ENCODE results near the gene PIK3CA. TPM values are rescaled to one million over a fixed set of nuclear protein-coding genes. Genes with fewer than 3 reads are reported as not detected.
"Not testable (repeated sequence)": the region's sequence is repeated elsewhere in the genome, so short reads cannot be mapped to it uniquely, and the experiment has no call there.

The PIK3CA gene
- total RNA-seq, 1 donor = 34.7 TPM

DNA sequence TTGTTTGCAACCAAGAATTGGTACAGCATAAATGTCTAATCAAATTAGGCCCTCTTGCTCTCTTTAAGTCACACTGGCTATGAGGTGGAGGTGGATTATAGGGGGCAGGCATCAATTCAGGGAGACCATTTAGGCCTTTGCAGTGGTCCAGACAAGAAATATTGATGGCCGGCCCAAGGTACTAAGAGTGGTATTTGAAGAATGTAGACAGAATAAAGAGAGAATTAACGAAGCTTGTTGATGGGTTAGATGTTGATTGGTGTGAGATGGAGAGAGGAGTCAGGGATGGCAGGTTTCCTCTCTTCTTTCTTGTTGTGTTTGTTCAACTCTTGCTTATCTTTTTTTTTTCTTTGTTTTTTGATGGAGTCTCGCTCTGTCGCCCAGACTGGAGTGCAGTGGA, 48.5 kb downstream of the PIK3CA start:
- H3K36me3 ChIP-seq (ENCODE audit: insufficient read depth, low read length) = peaks cover 5% of the 10 kb centered on the region
- H3K79me2 ChIP-seq (ENCODE audit: insufficient read depth, low read length) = peaks cover 48% of the 10 kb centered on the region
- no peak overlapping the region for H3K4me2 ChIP-seq (ENCODE audit: insufficient read depth, low read length)
- H4K20me1 ChIP-seq (ENCODE audit: insufficient read depth, low read length) = peaks cover 11% of the 10 kb centered on the region
- H3K9me3 ChIP-seq (ENCODE audit: low read depth, low read length) = no peaks in the 10 kb centered on the region
- H3K27me3 ChIP-seq (ENCODE audit: insufficient read depth, low read length) = no peaks in the 10 kb centered on the region
- TF ChIP-seq, protein P1, sequence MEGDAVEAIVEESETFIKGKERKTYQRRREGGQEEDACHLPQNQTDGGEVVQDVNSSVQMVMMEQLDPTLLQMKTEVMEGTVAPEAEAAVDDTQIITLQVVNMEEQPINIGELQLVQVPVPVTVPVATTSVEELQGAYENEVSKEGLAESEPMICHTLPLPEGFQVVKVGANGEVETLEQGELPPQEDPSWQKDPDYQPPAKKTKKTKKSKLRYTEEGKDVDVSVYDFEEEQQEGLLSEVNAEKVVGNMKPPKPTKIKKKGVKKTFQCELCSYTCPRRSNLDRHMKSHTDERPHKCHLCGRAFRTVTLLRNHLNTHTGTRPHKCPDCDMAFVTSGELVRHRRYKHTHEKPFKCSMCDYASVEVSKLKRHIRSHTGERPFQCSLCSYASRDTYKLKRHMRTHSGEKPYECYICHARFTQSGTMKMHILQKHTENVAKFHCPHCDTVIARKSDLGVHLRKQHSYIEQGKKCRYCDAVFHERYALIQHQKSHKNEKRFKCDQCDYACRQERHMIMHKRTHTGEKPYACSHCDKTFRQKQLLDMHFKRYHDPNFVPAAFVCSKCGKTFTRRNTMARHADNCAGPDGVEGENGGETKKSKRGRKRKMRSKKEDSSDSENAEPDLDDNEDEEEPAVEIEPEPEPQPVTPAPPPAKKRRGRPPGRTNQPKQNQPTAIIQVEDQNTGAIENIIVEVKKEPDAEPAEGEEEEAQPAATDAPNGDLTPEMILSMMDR (IDR thresholded peaks at IDR 0.05; ENCODE audit: extremely low read depth, low read depth, low read length) = no peak
- no peak overlapping the region for H2AFZ ChIP-seq (ENCODE audit: low read length)
- no peak overlapping the region for H3K27ac ChIP-seq (ENCODE audit: low read depth, low read length)
- no peak for DNase-seq (ENCODE audit: insufficient read length, low spot score, missing footprints)
- H3K4me3 ChIP-seq (ENCODE audit: insufficient read depth, low read length) = no peak overlapping the region
- H3K4me1 ChIP-seq (ENCODE audit: insufficient read depth, low read length) = peaks cover 13% of the 10 kb centered on the region

DNA sequence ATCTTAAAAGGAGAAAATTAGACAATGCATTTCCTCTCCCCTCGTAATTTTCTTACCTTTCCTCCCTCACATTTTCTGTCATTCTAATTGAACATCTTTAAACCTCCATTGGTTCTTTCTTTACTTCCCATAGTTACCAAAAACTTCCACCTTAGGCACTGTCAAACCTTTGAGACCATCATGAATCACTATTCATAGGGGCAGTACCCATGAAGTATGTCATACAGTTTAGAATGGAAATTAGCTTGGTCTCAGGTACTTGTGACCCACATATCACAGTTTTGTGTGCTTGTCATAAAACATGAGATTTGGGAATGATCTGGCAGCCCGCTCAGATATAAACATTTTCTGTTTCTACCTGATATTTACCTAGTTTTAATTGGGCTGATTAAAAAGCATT, 52.6 kb downstream of the PIK3CA start:
- Histone ChIP-seq H3K4me3 (ENCODE audit: insufficient read depth, low read length) (no peak overlapping the region), H4K20me1 (ENCODE audit: insufficient read depth, low read length) (peaks cover 5% of the 10 kb centered on the region), H3K36me3 (ENCODE audit: insufficient read depth, low read length) (peaks cover 10% of the 10 kb centered on the region), H3K4me2 (ENCODE audit: insufficient read depth, low read length) (no peak overlapping the region), H3K9me3 (ENCODE audit: low read depth, low read length) (no peaks in the 10 kb centered on the region), H3K79me2 (ENCODE audit: insufficient read depth, low read length) (peaks cover 19% of the 10 kb centered on the region), H3K27ac (ENCODE audit: low read depth, low read length) (no peak overlapping the region), H3K4me1 (ENCODE audit: insufficient read depth, low read length) (peaks cover 10% of the 10 kb centered on the region), H3K27me3 (ENCODE audit: insufficient read depth, low read length) (no peaks in the 10 kb centered on the region), H2AFZ (ENCODE audit: low read length) (no peak overlapping the region)
- no peak for DNase-seq (ENCODE audit: insufficient read length, low spot score, missing footprints)
- TF ChIP-seq, protein P1 (IDR thresholded peaks at IDR 0.05; ENCODE audit: extremely low read depth, low read depth, low read length) = no peak

DNA sequence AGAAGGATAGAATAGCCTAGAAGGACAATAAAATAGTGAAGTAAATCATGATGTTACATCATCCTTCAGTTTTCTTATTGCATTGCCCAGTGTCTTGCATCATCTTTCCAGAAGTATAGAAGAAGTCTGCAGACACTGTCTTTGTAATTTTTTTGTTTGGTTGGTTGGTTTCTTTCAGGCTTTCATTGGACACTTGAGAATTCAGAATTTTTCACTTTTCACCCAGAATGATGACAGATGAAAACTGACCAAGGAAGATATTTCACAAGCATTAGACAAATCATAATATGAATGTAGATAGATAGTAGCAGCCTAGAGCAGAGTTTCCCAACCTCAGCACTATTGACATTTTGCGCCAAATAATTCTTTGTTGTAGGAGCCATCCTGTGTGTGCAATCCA, 67.4 kb downstream of the PIK3CA start:
- not testable (repeated sequence) for H3K4me1 ChIP-seq (ENCODE audit: insufficient read depth, low read length); H3K4me3 ChIP-seq (ENCODE audit: insufficient read depth, low read length); H3K79me2 ChIP-seq (ENCODE audit: insufficient read depth, low read length); H3K27me3 ChIP-seq (ENCODE audit: insufficient read depth, low read length); H4K20me1 ChIP-seq (ENCODE audit: insufficient read depth, low read length); H3K9me3 ChIP-seq (ENCODE audit: low read depth, low read length); H2AFZ ChIP-seq (ENCODE audit: low read length); H3K4me2 ChIP-seq (ENCODE audit: insufficient read depth, low read length); H3K27ac ChIP-seq (ENCODE audit: low read depth, low read length); DNase-seq (ENCODE audit: insufficient read length, low spot score, missing footprints); H3K36me3 ChIP-seq (ENCODE audit: insufficient read depth, low read length)

DNA sequence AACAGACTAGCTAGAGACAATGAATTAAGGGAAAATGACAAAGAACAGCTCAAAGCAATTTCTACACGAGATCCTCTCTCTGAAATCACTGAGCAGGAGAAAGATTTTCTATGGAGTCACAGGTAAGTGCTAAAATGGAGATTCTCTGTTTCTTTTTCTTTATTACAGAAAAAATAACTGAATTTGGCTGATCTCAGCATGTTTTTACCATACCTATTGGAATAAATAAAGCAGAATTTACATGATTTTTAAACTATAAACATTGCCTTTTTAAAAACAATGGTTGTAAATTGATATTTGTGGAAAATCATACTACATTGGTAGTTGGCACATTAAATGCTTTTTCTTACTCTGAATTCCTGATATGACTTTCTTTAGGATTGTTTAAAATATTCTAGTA, 70.1 kb downstream of the PIK3CA start:
- H4K20me1 ChIP-seq (ENCODE audit: insufficient read depth, low read length); H2AFZ ChIP-seq (ENCODE audit: low read length); H3K27ac ChIP-seq (ENCODE audit: low read depth, low read length); DNase-seq (ENCODE audit: insufficient read length, low spot score, missing footprints); H3K4me1 ChIP-seq (ENCODE audit: insufficient read depth, low read length); H3K79me2 ChIP-seq (ENCODE audit: insufficient read depth, low read length); H3K4me3 ChIP-seq (ENCODE audit: insufficient read depth, low read length); H3K36me3 ChIP-seq (ENCODE audit: insufficient read depth, low read length); H3K9me3 ChIP-seq (ENCODE audit: low read depth, low read length); H3K4me2 ChIP-seq (ENCODE audit: insufficient read depth, low read length); H3K27me3 ChIP-seq (ENCODE audit: insufficient read depth, low read length): not testable (repeated sequence)

DNA sequence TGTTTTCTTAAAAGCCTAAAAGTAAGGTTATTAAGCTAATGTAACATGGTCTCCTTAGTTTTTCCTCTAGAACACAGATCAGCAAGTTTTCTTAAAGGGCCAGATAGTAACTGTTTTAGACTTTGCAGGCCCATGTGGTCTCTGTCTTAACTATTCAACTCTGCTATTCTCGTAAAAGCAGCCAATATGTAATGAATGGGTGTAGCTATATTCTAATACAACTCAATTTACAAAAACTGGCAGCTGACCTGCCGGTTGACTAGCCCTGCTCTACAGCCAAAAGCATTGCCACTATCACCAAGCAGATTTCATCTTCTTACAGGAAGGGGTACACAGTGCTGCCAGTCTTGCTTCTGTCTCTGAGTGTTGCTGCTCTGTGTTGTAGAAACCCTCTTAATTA, 75.4 kb downstream of the PIK3CA start:
- Histone ChIP-seq H3K4me1 (ENCODE audit: insufficient read depth, low read length) (no peaks in the 10 kb centered on the region), H3K4me2 (ENCODE audit: insufficient read depth, low read length) (no peak overlapping the region), H3K36me3 (ENCODE audit: insufficient read depth, low read length) (peaks cover 3% of the 10 kb centered on the region), H4K20me1 (ENCODE audit: insufficient read depth, low read length) (no peaks in the 10 kb centered on the region), H3K27ac (ENCODE audit: low read depth, low read length) (no peak overlapping the region), H3K27me3 (ENCODE audit: insufficient read depth, low read length) (no peaks in the 10 kb centered on the region), H3K4me3 (ENCODE audit: insufficient read depth, low read length) (no peak overlapping the region), H2AFZ (ENCODE audit: low read length) (no peak overlapping the region), H3K9me3 (ENCODE audit: low read depth, low read length) (no peaks in the 10 kb centered on the region), H3K79me2 (ENCODE audit: insufficient read depth, low read length) (no peaks in the 10 kb centered on the region)
- no peak for DNase-seq (ENCODE audit: insufficient read length, low spot score, missing footprints)
- TF ChIP-seq, protein P1 (IDR thresholded peaks at IDR 0.05; ENCODE audit: extremely low read depth, low read depth, low read length) = no peak
